Left lung (tissue), 10 donors: ENCODE results near the gene PEX5L. TPM values are rescaled to one million over a fixed set of nuclear protein-coding genes. Genes with fewer than 3 reads are reported as not detected.

Experiments used
- ATAC-seq: fragments of 200-7000 bp; cut with Tn5 transposase; one replicate; pipeline ENCODE4 v1.9.1; 2020; ENCODE audit warnings: moderate library complexity
- DNase-seq, 4 donors: peaks; one replicate each; pipeline ENCODE4 v3.0.0-alpha.2; 2013 to 2020
- H3K27ac ChIP-seq, 2 donors: fragments of 200-600 bp; sonication (generic) in 1 of 2; one replicate each; pipeline versions ENCODE4 v1.5.0 to v1.8.0; 2020 to 2021
- H3K27me3 ChIP-seq, 2 donors: fragments of 200-600 bp; sonication (generic) in 1 of 2; one replicate each; pipeline versions ENCODE4 v1.5.0 to v1.8.0; 2020 to 2021
- H3K36me3 ChIP-seq, 2 donors: fragments of 200-600 bp; sonication (generic) in 1 of 2; one replicate each; pipeline versions ENCODE4 v1.5.0 to v1.8.0; 2020 to 2021
- H3K4me1 ChIP-seq, 2 donors: fragments of 200-600 bp; one replicate each; pipeline ENCODE4 v1.8.0; 2021
- H3K4me3 ChIP-seq, 2 donors: fragments of 200-600 bp; sonication (generic) in 1 of 2; one replicate each; pipeline versions ENCODE4 v1.5.0 to v1.8.0; 2020 to 2021; ENCODE audit warnings: mild to moderate bottlenecking in 1 of 2
- H3K9me3 ChIP-seq, 2 donors: fragments of 200-600 bp; sonication (generic) in 1 of 2; one replicate each; pipeline versions ENCODE4 v1.5.0 to v1.8.0; 2020 to 2021
- CTCF ChIP-seq, 2 donors: fragments of 200-600 bp; sonication (generic) in 1 of 2; IDR thresholded peaks; one replicate each; pipeline versions ENCODE4 v1.5.0 to v1.8.0; 2021; ENCODE audit warnings: antibody characterized with exemption in 2 of 2
- intact Hi-C, 2 donors: fragments of 100-400 bp; cut with DNase I; formaldehyde crosslinking; loops; one replicate each; pipeline versions ENCODE4 v1.11.2 to v1.14.2; 2022
- polyA plus RNA-seq, 6 donors: library from polyadenylated mRNA; unstranded; fragments of 120-200 nt; gene quantifications; one replicate each; pipeline ENCODE4 v1.2.1, GENCODE V29; 2013; ENCODE audit not compliant: insufficient read length in 6 of 6
- total RNA-seq, 2 donors: library from RNA; stranded (reverse); fragmentation: NEBNext Ultra II Directional; extraction: Animal tissue kit (Norgen Biotek cat#: 25700); gene quantifications; one replicate each; pipeline ENCODE4 v1.2.1, GENCODE V29; 2021
- donor health status: DM: no; HTN: yes; CAD: no.
- donor health status: DM: no; HTN: no; CAD: no.

The PEX5L gene
- total and polyA plus RNA-seq, 8 donors = 0.33 to 0.63 (median 0.49) TPM; not detected in 2

- ATAC-seq (no peak), DNase-seq (no peak)
- no peak overlapping the region for H3K4me3 ChIP-seq
- no peaks in the 10 kb centered on the region for H3K4me1 ChIP-seq
- H3K9me3 ChIP-seq = no peaks in the 10 kb centered on the region
- intact Hi-C loops = no loop called here
- H3K36me3 ChIP-seq = no peaks in the 10 kb centered on the region
- H3K27ac ChIP-seq = no peak overlapping the region
- no peaks in the 10 kb centered on the region for H3K27me3 ChIP-seq
- TF ChIP-seq CTCF (IDR thresholded peaks at IDR 0.05) = no peak
Observed at GRCh38 chr3:180073561-180073960, 36.8 kb upstream of the PEX5L start.

GRCh38 chr3:180072786-180073185, 36.0 kb upstream of the PEX5L start:
- Histone ChIP-seq H3K27ac (no peak overlapping the region), H3K27me3 (no peaks in the 10 kb centered on the region), H3K9me3 (no peaks in the 10 kb centered on the region), H3K36me3 (no peaks in the 10 kb centered on the region), H3K4me3 (no peak overlapping the region), H3K4me1 (no peaks in the 10 kb centered on the region)
- no peak for ATAC-seq
- intact Hi-C loops = no loop called here
- no peak for DNase-seq
- no peak for TF ChIP-seq CTCF (IDR thresholded peaks at IDR 0.05)

GRCh38 chr3:180070925-180071324, 34.2 kb upstream of the PEX5L start:
- no peak for TF ChIP-seq CTCF (IDR thresholded peaks at IDR 0.05)
- ATAC-seq = no peak
- intact Hi-C loops = no loop called here

GRCh38 chr3:180068023-180068422, 31.3 kb upstream of the PEX5L start:
- Histone ChIP-seq H3K36me3 (no peaks in the 10 kb centered on the region), H3K9me3 (no peaks in the 10 kb centered on the region), H3K27me3 (no peaks in the 10 kb centered on the region), H3K27ac (no peak overlapping the region), H3K4me1 (no peaks in the 10 kb centered on the region), H3K4me3 (no peak overlapping the region)
- intact Hi-C loops = no loop called here
- ATAC-seq = no peak
- TF ChIP-seq CTCF (IDR thresholded peaks at IDR 0.05) = no peak
- no peak for DNase-seq

More at GRCh38 chr3:180070925-180071324, 34.2 kb upstream of the PEX5L start:
- H3K9me3 ChIP-seq = no peaks in the 10 kb centered on the region
- H3K4me3 ChIP-seq = no peak overlapping the region
- DNase-seq = no peak
- no peak overlapping the region for H3K27ac ChIP-seq
- H3K27me3 ChIP-seq = no peaks in the 10 kb centered on the region
- no peaks in the 10 kb centered on the region for H3K36me3 ChIP-seq
- no peaks in the 10 kb centered on the region for H3K4me1 ChIP-seq

- Histone ChIP-seq H3K9me3 (no peaks in the 10 kb centered on the region), H3K4me1 (no peaks in the 10 kb centered on the region), H3K27ac (no peak overlapping the region), H3K36me3 (no peaks in the 10 kb centered on the region), H3K4me3 (no peak overlapping the region), H3K27me3 (no peaks in the 10 kb centered on the region)
- intact Hi-C loops = no loop called here
- ATAC-seq (no peak), DNase-seq (no peak)
- TF ChIP-seq CTCF (IDR thresholded peaks at IDR 0.05) = no peak
Observed at GRCh38 chr3:180066598-180066997, 29.9 kb upstream of the PEX5L start.
